Kidney (tissue), 14 donors: Measurements from ENCODE around the gene SYNE1. TPM values are rescaled to one million over a fixed set of nuclear protein-coding genes. Genes with fewer than 3 reads are reported as not detected.

Source experiments
- DNase-seq, 5 donors: peaks; one replicate each; pipeline ENCODE4 v3.0.0-alpha.2; 2013 to 2020
- FAIRE-seq: peaks from 2 replicates; lab custom pipeline; 2012; peaks lifted over from hg19 to GRCh38; lab: Jason Lieb, UNC
- H3K27ac ChIP-seq, 2 donors: one replicate each; pipeline ENCODE4 v1.7.0; 2013; ENCODE audit warnings: low read depth in 2 of 2, low read length in 2 of 2, inconsistent platforms in 1 of 2
- H3K27me3 ChIP-seq: one replicate; pipeline ENCODE4 v1.7.1; 2013; ENCODE audit warnings: low read length, inconsistent platforms; ENCODE audit not compliant: control insufficient read depth, insufficient read depth
- H3K36me3 ChIP-seq, 3 donors: one replicate each; pipeline versions ENCODE4 v1.7.0 to v1.7.1; 2013; ENCODE audit warnings: low read length in 3 of 3, control low read depth in 1 of 3, inconsistent platforms in 1 of 3; ENCODE audit not compliant: insufficient read depth in 3 of 3, control insufficient read depth in 2 of 3
- H3K4me1 ChIP-seq, 3 donors: one replicate each; pipeline versions ENCODE4 v1.7.0 to v1.7.1; 2013; ENCODE audit warnings: low read length in 3 of 3, inconsistent platforms in 1 of 3, low read depth in 1 of 3; ENCODE audit not compliant: control insufficient read depth in 2 of 3, insufficient read depth in 2 of 3
- H3K4me3 ChIP-seq, 3 donors: one replicate each; pipeline versions ENCODE4 v1.7.0 to v1.8.1; 2013; ENCODE audit warnings: low read length in 3 of 3, control low read depth in 1 of 3, inconsistent platforms in 1 of 3
- H3K9ac ChIP-seq, 3 donors: one replicate each; pipeline versions ENCODE4 v1.7.0 to v1.7.1; 2013; ENCODE audit warnings: low read length in 3 of 3, control low read depth in 1 of 3, inconsistent platforms in 1 of 3
- H3K9me3 ChIP-seq, 3 donors: one replicate each; pipeline versions ENCODE4 v1.7.0 to v1.7.1; 2013; ENCODE audit warnings: low read length in 3 of 3, control low read depth in 1 of 3, inconsistent platforms in 1 of 3; ENCODE audit not compliant: control insufficient read depth in 2 of 3, insufficient read depth in 1 of 3
- intact Hi-C: fragments of 100-400 bp; cut with DNase I; formaldehyde crosslinking; loops from one replicate; pipeline ENCODE4 v1.11.1; 2022
- polyA plus RNA-seq: library from polyadenylated mRNA; stranded (reverse); fragments of 350-450 nt; fragmentation: Illumina TruSeq; extraction: RNeasy Lipid Tissue Mini Kit (QIAGEN cat#74804); gene quantifications from one replicate; pipeline ENCODE4 v1.2.3, GENCODE V29; 2014; ENCODE audit warnings: low read depth, low replicate concordance; ENCODE audit not compliant: insufficient read depth
- total RNA-seq: library from RNA; stranded (reverse); fragmentation: NEBNext Ultra II Directional; extraction: Animal tissue kit (Norgen Biotek cat#: 25700); gene quantifications from one replicate; pipeline ENCODE4 v1.2.1, GENCODE V29; 2021
- TF ChIP-seq, protein P1 (sequence below): IDR thresholded peaks from 3 replicates; pipeline ENCODE4 v1.5.1; 2012; ENCODE audit warnings: mild to moderate bottlenecking, moderate library complexity, borderline replicate concordance; ENCODE audit not compliant: insufficient read depth; ENCODE audit errors: extremely low read depth
- donor health status: control.
- donor health status: control.
- donor health status: control.
- donor health status: control.
- donor health status: control.
- donor health status: DM: yes; HTN: yes; CAD: no.
- donor health status: Normal renal cell carcinoma (clear cell type).

Gene SYNE1
- total and polyA plus RNA-seq, 2 donors from 2014 or later: 47.8 to 216 TPM

DNA sequence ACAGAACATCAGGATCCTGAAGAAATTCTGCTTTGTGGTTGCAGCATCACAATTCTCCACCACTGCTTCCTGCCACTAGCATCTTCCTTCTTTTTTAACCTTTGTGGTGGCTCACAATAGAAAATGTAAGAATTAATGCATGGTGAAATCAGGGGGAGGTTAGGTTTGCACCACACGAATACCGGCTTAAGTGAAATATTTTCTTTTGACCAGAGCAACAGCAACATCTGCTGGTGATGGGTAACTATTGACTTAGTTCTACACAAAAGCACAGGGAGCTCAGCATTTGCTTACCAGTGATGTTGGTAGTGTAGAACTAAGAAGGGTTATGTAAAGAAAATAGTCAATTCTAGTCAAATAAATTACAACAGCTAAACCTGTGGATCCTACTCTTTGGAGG lies 280.5 kb downstream of the SYNE1 start:
- no peak overlapping the region for H3K4me3 ChIP-seq
- TF ChIP-seq, protein P1, sequence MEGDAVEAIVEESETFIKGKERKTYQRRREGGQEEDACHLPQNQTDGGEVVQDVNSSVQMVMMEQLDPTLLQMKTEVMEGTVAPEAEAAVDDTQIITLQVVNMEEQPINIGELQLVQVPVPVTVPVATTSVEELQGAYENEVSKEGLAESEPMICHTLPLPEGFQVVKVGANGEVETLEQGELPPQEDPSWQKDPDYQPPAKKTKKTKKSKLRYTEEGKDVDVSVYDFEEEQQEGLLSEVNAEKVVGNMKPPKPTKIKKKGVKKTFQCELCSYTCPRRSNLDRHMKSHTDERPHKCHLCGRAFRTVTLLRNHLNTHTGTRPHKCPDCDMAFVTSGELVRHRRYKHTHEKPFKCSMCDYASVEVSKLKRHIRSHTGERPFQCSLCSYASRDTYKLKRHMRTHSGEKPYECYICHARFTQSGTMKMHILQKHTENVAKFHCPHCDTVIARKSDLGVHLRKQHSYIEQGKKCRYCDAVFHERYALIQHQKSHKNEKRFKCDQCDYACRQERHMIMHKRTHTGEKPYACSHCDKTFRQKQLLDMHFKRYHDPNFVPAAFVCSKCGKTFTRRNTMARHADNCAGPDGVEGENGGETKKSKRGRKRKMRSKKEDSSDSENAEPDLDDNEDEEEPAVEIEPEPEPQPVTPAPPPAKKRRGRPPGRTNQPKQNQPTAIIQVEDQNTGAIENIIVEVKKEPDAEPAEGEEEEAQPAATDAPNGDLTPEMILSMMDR: no peak
- H3K9me3 ChIP-seq: no peaks in the 10 kb centered on the region
- H3K9ac ChIP-seq: no peak overlapping the region
- H3K27ac ChIP-seq: no peak overlapping the region
- DNase-seq (peak in 2 of 5 donors; percentile 33 to 42), FAIRE-seq (no peak)
- H3K36me3 ChIP-seq: peaks cover 10 to 66% (median 47%) of the 10 kb centered on the region in 3 donors
- no peaks in the 10 kb centered on the region for H3K4me1 ChIP-seq
- intact Hi-C loops: no loop called here
- no peaks in the 10 kb centered on the region for H3K27me3 ChIP-seq

DNA sequence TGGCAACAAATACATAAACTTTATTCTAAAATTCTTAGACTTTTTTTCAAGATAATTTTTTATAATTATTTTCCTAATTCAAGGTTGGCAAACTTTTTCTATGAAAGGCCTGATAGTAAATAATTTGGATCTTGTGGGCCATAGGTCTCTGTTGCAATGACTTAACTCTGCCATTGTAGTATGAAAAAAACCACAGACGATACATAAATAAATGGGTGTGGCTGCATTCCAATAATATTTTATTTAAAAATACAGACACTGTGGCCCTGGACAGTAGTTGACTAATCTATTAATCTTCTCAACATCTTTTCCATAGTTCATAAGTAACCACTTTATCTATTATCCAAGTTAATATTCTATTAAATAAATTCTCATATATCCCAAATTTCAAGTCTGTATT lies 281.1 kb downstream of the SYNE1 start:
- H3K9me3 ChIP-seq: no peaks in the 10 kb centered on the region
- intact Hi-C loops: no loop called here
- no peaks in the 10 kb centered on the region for H3K4me1 ChIP-seq
- H3K9ac ChIP-seq: no peak overlapping the region
- H3K4me3 ChIP-seq: no peak overlapping the region
- FAIRE-seq (no peak), DNase-seq (no peak)
- H3K27ac ChIP-seq: no peak overlapping the region
- TF ChIP-seq, protein P1: no peak
- no peaks in the 10 kb centered on the region for H3K27me3 ChIP-seq
- H3K36me3 ChIP-seq: peaks cover 10 to 66% (median 45%) of the 10 kb centered on the region in 3 donors

DNA sequence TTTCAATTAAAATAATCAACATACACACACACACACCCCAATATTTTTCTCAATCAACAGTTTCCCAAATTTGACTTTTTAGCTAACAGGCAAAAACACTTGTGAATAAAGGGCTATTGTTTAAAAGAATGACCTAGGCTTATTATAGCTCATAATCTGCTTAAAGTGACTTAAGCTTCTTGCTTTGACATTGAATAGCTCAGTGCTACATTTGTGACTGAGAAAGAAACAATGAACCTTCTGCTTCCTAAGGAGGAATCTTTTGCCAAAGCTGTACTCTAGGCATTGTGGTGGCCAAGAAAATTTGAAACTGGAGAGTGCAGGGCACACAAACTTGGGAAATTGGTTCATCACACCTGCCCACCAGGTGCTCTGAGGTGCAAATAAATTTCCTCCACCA lies 282.0 kb downstream of the SYNE1 start:
- intact Hi-C loops: no loop called here
- Histone ChIP-seq H3K9me3 (no peaks in the 10 kb centered on the region), H3K4me1 (no peaks in the 10 kb centered on the region), H3K4me3 (no peak overlapping the region), H3K36me3 (peaks cover 10 to 68% (median 43%) of the 10 kb centered on the region in 3 donors), H3K27me3 (no peaks in the 10 kb centered on the region), H3K27ac (no peak overlapping the region), H3K9ac (no peak overlapping the region)
- DNase-seq (no peak), FAIRE-seq (no peak)
- TF ChIP-seq, protein P1: no peak

DNA sequence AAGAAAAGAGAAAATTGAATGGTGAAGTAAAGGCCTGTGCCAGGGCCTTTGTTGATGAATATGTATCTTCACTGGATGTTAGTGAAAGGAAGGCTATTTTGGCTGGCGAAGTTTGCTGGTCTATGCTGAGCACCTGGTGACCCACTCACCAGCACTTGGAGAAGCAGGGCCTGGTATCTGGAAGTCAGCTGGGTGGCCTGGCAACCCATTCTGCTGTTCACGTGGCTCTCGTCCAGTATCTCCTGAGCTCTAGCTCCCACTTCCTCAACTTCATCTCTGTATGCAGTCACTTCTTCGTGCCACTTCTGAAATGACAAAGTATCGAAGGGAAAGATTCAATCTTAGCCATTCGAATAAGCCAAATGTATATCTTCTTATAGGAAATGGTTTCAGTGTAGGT lies 283.7 kb downstream of the SYNE1 start:
- Histone ChIP-seq H3K27ac (no peak overlapping the region), H3K4me1 (no peaks in the 10 kb centered on the region), H3K4me3 (no peak overlapping the region), H3K27me3 (no peaks in the 10 kb centered on the region), H3K9ac (no peak overlapping the region), H3K36me3 (peaks cover 10 to 67% (median 49%) of the 10 kb centered on the region in 3 donors), H3K9me3 (no peaks in the 10 kb centered on the region)
- DNase-seq: no peak
- intact Hi-C loops: no loop called here
- TF ChIP-seq, protein P1: no peak
- no peak for FAIRE-seq
